Endothelial cell of umbilical vein (primary cell): ENCODE measurements around the gene SLC35F3.

ENCODE experiments used
- POLR2A ChIP-seq: IDR thresholded peaks from 2 replicates; pipeline ENCODE4 v1.6.1; 2012; ENCODE audit warnings: low read depth, mild to moderate bottlenecking, control low read depth, low read length
- POLR2AphosphoS5 ChIP-seq: IDR thresholded peaks from 2 replicates; pipeline ENCODE4 v1.6.1; 2012; ENCODE audit warnings: low read depth, mild to moderate bottlenecking, control low read depth, low read length, moderate library complexity; ENCODE audit not compliant: insufficient read depth
- TF ChIP-seq, protein P1 (sequence below), 2 donors: IDR thresholded peaks; 1 replicate in 1 of 2; 2 replicates in 1 of 2; pipeline ENCODE4 v1.5.1; 2011; ENCODE audit warnings: low read length in 2 of 2, mild to moderate bottlenecking in 2 of 2, moderate library complexity in 2 of 2, control low read depth in 1 of 2, inconsistent platforms in 1 of 2, low read depth in 1 of 2; ENCODE audit not compliant: insufficient read depth in 1 of 2; ENCODE audit errors: extremely low read depth in 1 of 2
- TF ChIP-seq, protein P2 (sequence below): IDR thresholded peaks from 2 replicates; pipeline ENCODE4 v1.6.1; 2011; ENCODE audit not compliant: insufficient read depth, insufficient read length

DNA sequence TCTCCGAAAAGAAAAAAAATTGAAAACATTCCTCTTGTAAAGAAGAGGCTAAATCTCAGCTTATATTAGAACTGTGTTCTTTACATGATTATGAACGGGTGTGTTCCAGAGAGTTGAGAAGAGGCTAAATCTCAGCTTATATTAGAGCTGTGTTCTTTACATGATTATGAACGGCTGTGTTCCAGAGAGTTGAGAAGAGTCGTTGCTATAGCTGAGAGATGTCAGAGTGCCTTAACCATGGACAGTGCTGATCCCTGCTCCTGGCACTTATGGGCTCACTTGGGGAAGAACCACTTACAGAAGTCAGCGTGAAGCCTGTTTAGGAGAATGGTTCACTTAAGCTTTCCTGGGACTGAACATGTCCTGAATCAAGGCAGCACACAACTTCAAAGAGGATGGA is 35.0 kb downstream of the SLC35F3 start:
- TF ChIP-seq, protein P1, sequence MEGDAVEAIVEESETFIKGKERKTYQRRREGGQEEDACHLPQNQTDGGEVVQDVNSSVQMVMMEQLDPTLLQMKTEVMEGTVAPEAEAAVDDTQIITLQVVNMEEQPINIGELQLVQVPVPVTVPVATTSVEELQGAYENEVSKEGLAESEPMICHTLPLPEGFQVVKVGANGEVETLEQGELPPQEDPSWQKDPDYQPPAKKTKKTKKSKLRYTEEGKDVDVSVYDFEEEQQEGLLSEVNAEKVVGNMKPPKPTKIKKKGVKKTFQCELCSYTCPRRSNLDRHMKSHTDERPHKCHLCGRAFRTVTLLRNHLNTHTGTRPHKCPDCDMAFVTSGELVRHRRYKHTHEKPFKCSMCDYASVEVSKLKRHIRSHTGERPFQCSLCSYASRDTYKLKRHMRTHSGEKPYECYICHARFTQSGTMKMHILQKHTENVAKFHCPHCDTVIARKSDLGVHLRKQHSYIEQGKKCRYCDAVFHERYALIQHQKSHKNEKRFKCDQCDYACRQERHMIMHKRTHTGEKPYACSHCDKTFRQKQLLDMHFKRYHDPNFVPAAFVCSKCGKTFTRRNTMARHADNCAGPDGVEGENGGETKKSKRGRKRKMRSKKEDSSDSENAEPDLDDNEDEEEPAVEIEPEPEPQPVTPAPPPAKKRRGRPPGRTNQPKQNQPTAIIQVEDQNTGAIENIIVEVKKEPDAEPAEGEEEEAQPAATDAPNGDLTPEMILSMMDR (IDR thresholded peaks at IDR 0.05; ENCODE audit: extremely low read depth in 1 of 2, insufficient read depth in 1 of 2, low read depth in 1 of 2, low read length in 2 of 2) = no peak
- TF ChIP-seq, protein P2, sequence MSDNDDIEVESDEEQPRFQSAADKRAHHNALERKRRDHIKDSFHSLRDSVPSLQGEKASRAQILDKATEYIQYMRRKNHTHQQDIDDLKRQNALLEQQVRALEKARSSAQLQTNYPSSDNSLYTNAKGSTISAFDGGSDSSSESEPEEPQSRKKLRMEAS = no peak
- no peak for TF ChIP-seq POLR2A
- TF ChIP-seq POLR2AphosphoS5 = no peak
